22Rv1 (cell line): ENCODE data around the gene HEY2.
"Not testable (repeated sequence)": the region's sequence is repeated elsewhere in the genome, so short reads cannot be mapped to it uniquely, and the experiment has no call there.

Experiments
- H3K27ac ChIP-seq: fragments of 450-650 bp; 2 replicates; pipeline ENCODE4 v1.5.1; 2017
- CTCF ChIP-seq: fragments of 450-650 bp; IDR thresholded peaks from 2 replicates; pipeline ENCODE4 v1.5.1; 2017; ENCODE audit warnings: mild to moderate bottlenecking
- ZFX ChIP-seq: fragments of 450-650 bp; IDR thresholded peaks from 2 replicates; pipeline ENCODE4 v1.6.1; 2017; ENCODE audit warnings: antibody characterized with exemption, borderline replicate concordance

Gene HEY2

GRCh38 chr6:125795301-125795700, 45.9 kb downstream of the HEY2 start:
- TF ChIP-seq ZFX, result no peak
- no peak for TF ChIP-seq CTCF
- no peak overlapping the region for H3K27ac ChIP-seq

GRCh38 chr6:125797120-125797885, 47.9 kb downstream of the HEY2 start:
- TF ChIP-seq ZFX (no peak), CTCF (no peak)
- H3K27ac ChIP-seq, result no peak overlapping the region

- TF ChIP-seq CTCF, result no peak
- no peak for TF ChIP-seq ZFX
- H3K27ac ChIP-seq, result no peak overlapping the region
These were observed 48.5 kb downstream of the HEY2 start for GRCh38 chr6:125797886-125798444.

GRCh38 chr6:125798734-125799508, 49.5 kb downstream of the HEY2 start:
- TF ChIP-seq ZFX (no peak), CTCF (no peak)
- H3K27ac ChIP-seq, result no peak overlapping the region

- H3K27ac ChIP-seq, result no peak overlapping the region
These were observed 53.0 kb downstream of the HEY2 start for GRCh38 chr6:125802383-125802782.

GRCh38 chr6:125802943-125803377, 53.5 kb downstream of the HEY2 start:
- no peak overlapping the region for H3K27ac ChIP-seq
- TF ChIP-seq ZFX, result no peak
- TF ChIP-seq CTCF, result no peak

More at GRCh38 chr6:125802383-125802782, 53.0 kb downstream of the HEY2 start:
- TF ChIP-seq CTCF, result no peak
- no peak for TF ChIP-seq ZFX

GRCh38 chr6:125804264-125804663, 54.8 kb downstream of the HEY2 start:
- TF ChIP-seq CTCF (no peak), ZFX (no peak)
- no peak overlapping the region for H3K27ac ChIP-seq

GRCh38 chr6:125804866-125805425, 55.5 kb downstream of the HEY2 start:
- H3K27ac ChIP-seq, result not testable (repeated sequence)
